Kidney (tissue), 14 donors: Measurements from ENCODE around the gene LUZP2. TPM values are rescaled to one million over a fixed set of nuclear protein-coding genes. Genes with fewer than 3 reads are reported as not detected.
A peak's percentile ranks its signal among the peaks of the same experiment; 100 is the strongest.

ENCODE experiments used
- DNase-seq, 5 donors: peaks; one replicate each; pipeline ENCODE4 v3.0.0-alpha.2; 2013 to 2020
- FAIRE-seq: peaks from 2 replicates; lab custom pipeline; 2012; peaks lifted over from hg19 to GRCh38; lab: Jason Lieb, UNC
- H3K27ac ChIP-seq, 2 donors: one replicate each; pipeline ENCODE4 v1.7.0; 2013; ENCODE audit warnings: low read depth in 2 of 2, low read length in 2 of 2, inconsistent platforms in 1 of 2
- H3K27me3 ChIP-seq: one replicate; pipeline ENCODE4 v1.7.1; 2013; ENCODE audit warnings: low read length, inconsistent platforms; ENCODE audit not compliant: control insufficient read depth, insufficient read depth
- H3K36me3 ChIP-seq, 3 donors: one replicate each; pipeline versions ENCODE4 v1.7.0 to v1.7.1; 2013; ENCODE audit warnings: low read length in 3 of 3, control low read depth in 1 of 3, inconsistent platforms in 1 of 3; ENCODE audit not compliant: insufficient read depth in 3 of 3, control insufficient read depth in 2 of 3
- H3K4me1 ChIP-seq, 3 donors: one replicate each; pipeline versions ENCODE4 v1.7.0 to v1.7.1; 2013; ENCODE audit warnings: low read length in 3 of 3, inconsistent platforms in 1 of 3, low read depth in 1 of 3; ENCODE audit not compliant: control insufficient read depth in 2 of 3, insufficient read depth in 2 of 3
- H3K4me3 ChIP-seq, 3 donors: one replicate each; pipeline versions ENCODE4 v1.7.0 to v1.8.1; 2013; ENCODE audit warnings: low read length in 3 of 3, control low read depth in 1 of 3, inconsistent platforms in 1 of 3
- H3K9ac ChIP-seq, 3 donors: one replicate each; pipeline versions ENCODE4 v1.7.0 to v1.7.1; 2013; ENCODE audit warnings: low read length in 3 of 3, control low read depth in 1 of 3, inconsistent platforms in 1 of 3
- H3K9me3 ChIP-seq, 3 donors: one replicate each; pipeline versions ENCODE4 v1.7.0 to v1.7.1; 2013; ENCODE audit warnings: low read length in 3 of 3, control low read depth in 1 of 3, inconsistent platforms in 1 of 3; ENCODE audit not compliant: control insufficient read depth in 2 of 3, insufficient read depth in 1 of 3
- CTCF ChIP-seq: IDR thresholded peaks from 3 replicates; pipeline ENCODE4 v1.5.1; 2012; ENCODE audit warnings: mild to moderate bottlenecking, moderate library complexity, borderline replicate concordance; ENCODE audit not compliant: insufficient read depth; ENCODE audit errors: extremely low read depth
- intact Hi-C: fragments of 100-400 bp; cut with DNase I; formaldehyde crosslinking; loops from one replicate; pipeline ENCODE4 v1.11.1; 2022
- polyA plus RNA-seq: library from polyadenylated mRNA; stranded (reverse); fragments of 350-450 nt; fragmentation: Illumina TruSeq; extraction: RNeasy Lipid Tissue Mini Kit (QIAGEN cat#74804); gene quantifications from one replicate; pipeline ENCODE4 v1.2.3, GENCODE V29; 2014; ENCODE audit warnings: low read depth, low replicate concordance; ENCODE audit not compliant: insufficient read depth
- total RNA-seq: library from RNA; stranded (reverse); fragmentation: NEBNext Ultra II Directional; extraction: Animal tissue kit (Norgen Biotek cat#: 25700); gene quantifications from one replicate; pipeline ENCODE4 v1.2.1, GENCODE V29; 2021
- donor health status: control.
- donor health status: control.
- donor health status: control.
- donor health status: control.
- donor health status: control.
- donor health status: DM: yes; HTN: yes; CAD: no.
- donor health status: Normal renal cell carcinoma (clear cell type).

Gene LUZP2
- total and polyA plus RNA-seq, 2 donors from 2014 or later: 0.19 TPM; not detected in 1

GRCh38 chr11:24925091-24925490 is 428.2 kb downstream of the LUZP2 start:
- Histone ChIP-seq H3K9ac (no peak overlapping the region), H3K9me3 (no peaks in the 10 kb centered on the region), H3K27ac (no peak overlapping the region), H3K4me1 (no peaks in the 10 kb centered on the region), H3K36me3 (no peaks in the 10 kb centered on the region), H3K27me3 (no peaks in the 10 kb centered on the region), H3K4me3 (no peak overlapping the region)
- FAIRE-seq: no peak
- intact Hi-C loops: no loop called here
- TF ChIP-seq CTCF: no peak
- no peak for DNase-seq

DNA sequence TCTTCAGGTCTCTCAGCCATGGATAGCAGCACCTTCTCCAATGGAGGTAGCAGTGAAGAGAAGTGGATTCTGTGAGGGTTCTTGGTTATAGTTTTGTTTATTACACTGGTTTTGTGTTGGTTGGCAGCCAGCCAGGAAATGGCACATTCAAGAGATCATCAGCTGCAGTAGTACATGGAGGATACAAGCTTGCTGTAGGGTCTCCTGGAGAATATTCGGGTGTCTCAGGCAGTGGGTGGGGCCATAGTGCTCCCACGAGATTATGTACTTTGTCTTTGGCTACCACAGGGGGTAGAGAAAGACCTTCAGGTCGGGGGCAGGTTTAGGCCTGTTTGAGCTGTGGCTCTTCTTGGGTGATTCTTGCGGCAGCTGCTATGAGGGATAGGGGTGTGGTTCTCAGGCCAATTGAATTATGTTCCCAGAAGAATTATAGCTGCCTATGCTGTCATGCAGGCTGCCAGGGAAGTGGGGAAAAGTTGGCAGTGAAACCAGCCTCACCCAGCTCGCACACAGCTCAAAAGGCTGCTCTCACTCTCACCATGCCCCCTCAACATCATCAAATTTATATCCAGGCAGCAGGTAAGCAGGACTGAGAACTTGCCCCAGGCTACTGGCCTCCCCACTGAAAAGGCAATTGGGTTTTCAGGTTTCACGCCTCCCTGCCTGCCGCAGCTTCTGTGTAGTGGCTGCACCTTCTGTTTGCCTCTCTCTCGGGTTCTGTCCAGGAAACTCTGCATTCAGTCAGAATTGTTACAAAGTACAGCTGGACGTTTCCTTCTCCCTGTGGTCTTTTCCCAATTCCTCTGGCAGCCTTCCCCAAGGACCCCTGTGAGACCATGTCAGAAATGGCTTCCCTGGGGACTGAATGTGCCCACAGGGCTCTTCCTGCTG is 435.5 kb downstream of the LUZP2 start:
- H3K9ac ChIP-seq: no peak overlapping the region
- DNase-seq (peak in 4 of 5 donors; percentile 33 to 41 (median 38)), FAIRE-seq (no peak)
- no peaks in the 10 kb centered on the region for H3K27me3 ChIP-seq
- no peak for TF ChIP-seq CTCF
- no peaks in the 10 kb centered on the region for H3K36me3 ChIP-seq
- intact Hi-C loops: no loop called here
- no peaks in the 10 kb centered on the region for H3K9me3 ChIP-seq
- no peaks in the 10 kb centered on the region for H3K4me1 ChIP-seq
- H3K27ac ChIP-seq: no peak overlapping the region
- H3K4me3 ChIP-seq: no peak overlapping the region

GRCh38 chr11:24934733-24935439 is 438.0 kb downstream of the LUZP2 start:
- FAIRE-seq (no peak), DNase-seq (no peak)
- intact Hi-C loops: no loop called here
- Histone ChIP-seq H3K27ac (no peak overlapping the region), H3K4me1 (no peaks in the 10 kb centered on the region), H3K9me3 (no peaks in the 10 kb centered on the region), H3K9ac (no peak overlapping the region), H3K4me3 (no peak overlapping the region), H3K27me3 (no peaks in the 10 kb centered on the region), H3K36me3 (no peaks in the 10 kb centered on the region)
- no peak for TF ChIP-seq CTCF
